NOMO-1 treated with DMSO at 0.1 percent for 48 hours (cell line): Measurements from ENCODE around the gene NLK.
A peak's percentile ranks its signal among the peaks of the same experiment; 100 is the strongest.
"Not testable (repeated sequence)": the region's sequence is repeated elsewhere in the genome, so short reads cannot be mapped to it uniquely, and the experiment has no call there.

Source experiments
- DNase-seq: peaks from one replicate; lab custom pipeline; 2025; ENCODE audit not compliant: unreplicated experiment; lab: John Stamatoyannopoulos, UW

Gene NLK

DNA sequence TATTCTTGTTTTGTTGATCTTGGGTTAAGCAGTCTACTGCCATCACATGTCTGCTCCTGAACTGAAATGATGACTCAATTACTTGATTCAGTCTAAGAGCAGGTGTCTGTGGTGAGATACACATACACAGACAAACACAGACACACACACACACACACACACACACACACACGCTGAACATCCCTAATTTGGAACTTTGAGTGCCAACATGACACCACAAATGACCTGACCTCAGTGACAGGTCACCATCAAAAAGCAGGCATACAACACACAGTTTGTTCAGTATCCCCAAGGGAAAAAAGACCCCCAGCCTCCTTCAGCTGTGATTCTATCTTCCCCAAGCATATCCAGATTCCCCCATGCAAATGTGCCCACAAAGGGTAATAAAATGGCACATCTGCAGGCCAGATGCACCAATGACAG is 146.4 kb downstream of the NLK start:
- DNase-seq: no peak

DNA sequence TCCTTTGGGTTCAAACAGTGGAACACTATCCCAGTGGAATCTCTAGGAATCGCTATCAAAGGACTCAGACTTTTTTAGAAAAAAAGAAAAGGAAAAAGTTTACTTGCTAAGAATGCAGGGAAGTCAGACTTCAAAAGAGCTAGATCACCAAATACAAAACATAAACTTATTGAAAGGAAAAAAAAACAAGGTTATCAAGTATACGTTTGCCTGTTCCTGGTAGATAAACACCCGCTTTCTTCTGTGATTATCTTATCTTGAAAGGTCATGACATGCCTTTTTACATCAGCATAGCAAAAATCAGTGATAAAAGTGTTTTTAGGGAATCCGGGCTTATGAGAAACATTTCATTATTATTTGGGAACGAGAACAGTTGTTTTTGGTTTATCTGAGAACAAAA is 147.2 kb downstream of the NLK start:
- DNase-seq: no peak

DNA sequence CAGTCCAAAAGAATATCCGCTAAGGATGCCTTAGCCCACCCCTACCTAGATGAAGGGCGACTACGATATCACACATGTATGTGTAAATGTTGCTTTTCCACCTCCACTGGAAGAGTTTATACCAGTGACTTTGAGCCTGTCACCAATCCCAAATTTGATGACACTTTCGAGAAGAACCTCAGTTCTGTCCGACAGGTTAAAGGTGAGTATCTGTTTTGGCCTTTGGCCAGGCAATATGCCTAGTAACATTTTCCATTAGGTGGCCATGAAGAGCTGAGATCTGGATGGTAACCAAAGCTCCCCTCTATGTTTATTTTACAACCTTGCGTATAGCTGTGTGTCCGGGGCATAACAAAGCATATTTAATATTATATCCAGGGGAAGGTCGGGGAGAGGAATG is 148.5 kb downstream of the NLK start:
- no peak for DNase-seq

DNA sequence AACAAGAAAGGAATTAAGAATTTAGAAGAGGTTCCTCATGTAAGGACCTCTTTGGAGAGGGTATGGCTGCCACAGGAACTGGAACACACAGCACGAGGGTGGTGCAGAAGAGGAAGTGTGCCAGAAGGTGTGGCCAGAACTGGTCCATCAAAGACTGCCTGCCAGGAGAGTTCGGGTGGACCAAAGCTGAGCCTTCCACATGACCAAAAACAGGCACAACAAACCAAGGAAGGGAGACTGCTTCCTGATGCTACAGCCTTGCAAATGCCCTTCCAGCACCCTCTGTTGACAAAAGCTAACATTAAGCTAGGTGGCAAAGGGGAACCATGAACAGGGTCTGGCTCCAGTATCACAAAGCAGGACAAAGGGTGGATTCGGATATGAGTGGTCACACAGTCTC is 150.8 kb downstream of the NLK start:
- peak; percentile 51 for DNase-seq

DNA sequence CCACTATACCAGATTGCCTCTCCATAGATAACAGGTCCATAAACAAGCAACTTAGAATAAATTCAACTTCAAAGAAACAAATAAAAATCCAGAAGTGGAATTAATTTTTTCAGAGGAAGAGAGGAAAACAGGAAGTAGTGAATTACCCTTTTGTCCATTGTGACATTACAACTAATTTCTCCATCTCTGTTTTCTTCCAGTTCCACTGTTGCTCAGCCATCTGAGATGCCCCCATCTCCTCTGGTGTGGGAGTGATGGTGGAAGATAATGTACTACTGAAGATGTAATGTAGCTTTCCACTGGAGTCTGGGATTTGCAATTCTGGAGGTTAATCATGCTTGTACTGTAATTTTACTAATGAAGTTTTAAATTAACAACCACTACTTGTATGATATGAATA is 151.9 kb downstream of the NLK start:
- no peak for DNase-seq

DNA sequence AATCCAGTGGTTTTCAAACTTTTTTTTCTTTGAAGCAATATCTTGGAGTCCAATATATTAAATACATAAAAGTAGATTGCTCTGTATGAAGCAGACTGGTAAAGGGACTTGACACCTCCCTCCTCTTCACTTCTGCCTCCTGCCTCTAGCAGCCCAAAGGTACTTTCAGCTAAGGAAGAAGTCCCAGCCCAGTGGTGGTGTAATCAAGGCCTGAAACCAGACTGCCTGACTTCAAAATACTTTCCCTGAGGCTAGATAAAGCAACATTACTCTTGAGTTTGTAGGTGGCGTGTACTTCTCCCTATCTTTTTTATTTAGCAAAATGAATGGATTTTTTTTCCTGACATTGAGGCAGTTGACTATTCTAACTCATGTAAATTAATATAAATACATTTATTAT is 154.2 kb downstream of the NLK start:
- no peak for DNase-seq

DNA sequence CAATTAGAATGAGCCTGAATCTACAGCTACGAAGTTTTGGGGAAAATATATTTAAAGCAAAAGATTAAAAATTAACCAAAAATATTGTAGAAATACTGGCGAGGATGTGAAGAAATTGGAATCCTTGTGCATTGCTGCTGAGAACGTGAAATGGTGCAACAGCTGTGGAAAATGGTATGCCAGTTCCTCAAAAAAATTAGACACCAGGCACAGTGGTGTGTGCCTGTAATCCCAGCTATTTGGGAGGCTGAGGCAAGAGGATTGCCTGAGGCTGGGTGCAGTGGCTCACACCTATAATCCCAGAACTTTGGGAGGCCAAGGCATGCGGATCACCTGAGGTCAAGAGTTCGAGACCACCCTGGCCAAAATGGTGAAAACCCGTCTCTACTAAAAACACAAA is 156.6 kb downstream of the NLK start:
- no peak for DNase-seq

DNA sequence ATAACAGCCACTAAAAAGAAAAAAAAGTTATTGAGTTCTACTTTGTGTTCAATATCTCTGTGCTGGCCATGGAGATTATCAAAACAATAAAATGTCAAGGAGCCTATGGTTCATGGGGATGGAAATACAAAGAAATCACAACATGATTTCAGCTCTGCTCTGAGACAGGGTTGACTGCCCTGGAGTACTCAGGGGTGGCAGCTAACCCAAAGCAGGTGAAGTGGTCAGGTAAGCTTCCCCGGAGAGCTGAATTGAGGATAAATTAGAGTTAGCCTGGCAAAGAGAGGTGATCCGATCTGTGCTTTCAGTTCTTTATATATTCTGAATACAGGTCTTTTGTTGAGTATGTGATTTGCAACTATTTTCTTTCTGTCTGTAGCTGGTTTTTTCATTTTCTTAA is 157.3 kb downstream of the NLK start:
- DNase-seq: no peak

DNA sequence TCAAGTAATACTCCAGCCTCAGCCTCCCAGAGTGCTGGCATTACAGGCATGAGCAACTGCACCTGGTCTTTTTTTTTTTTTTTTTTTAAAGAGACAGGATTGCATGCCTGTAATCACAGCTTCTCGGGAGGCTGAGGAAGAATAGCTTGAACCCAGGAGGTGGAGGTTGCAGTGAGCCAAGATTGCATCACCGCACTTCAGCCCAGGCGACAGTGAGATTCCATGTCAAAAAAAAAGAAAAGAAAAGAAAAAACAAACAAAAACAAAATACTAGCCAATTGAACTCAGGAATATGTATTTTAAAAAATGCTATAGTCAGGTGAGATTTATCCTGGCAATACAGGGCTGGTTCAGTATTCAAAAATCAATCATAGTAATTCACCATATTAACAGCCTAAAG is 158.8 kb downstream of the NLK start:
- no peak for DNase-seq

DNA sequence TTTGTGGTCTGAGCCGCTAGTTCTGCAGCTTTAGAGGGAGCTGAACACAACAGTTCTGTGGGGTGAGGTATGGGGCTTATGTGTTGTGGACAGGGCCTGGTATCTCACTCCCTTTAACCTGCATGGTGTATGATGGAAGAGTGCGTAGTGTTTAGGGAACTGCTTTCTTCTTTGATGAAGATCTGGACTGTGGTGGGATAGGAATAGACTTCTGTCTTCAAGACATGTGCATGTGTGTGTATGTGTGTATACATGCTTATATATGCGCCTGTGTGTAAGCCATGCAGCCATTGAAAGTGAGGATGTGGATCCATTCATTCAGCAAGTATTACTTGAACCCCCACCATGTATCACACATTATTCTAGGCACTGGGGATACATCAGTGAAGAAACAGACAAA is 161.8 kb downstream of the NLK start:
- DNase-seq: no peak

DNA sequence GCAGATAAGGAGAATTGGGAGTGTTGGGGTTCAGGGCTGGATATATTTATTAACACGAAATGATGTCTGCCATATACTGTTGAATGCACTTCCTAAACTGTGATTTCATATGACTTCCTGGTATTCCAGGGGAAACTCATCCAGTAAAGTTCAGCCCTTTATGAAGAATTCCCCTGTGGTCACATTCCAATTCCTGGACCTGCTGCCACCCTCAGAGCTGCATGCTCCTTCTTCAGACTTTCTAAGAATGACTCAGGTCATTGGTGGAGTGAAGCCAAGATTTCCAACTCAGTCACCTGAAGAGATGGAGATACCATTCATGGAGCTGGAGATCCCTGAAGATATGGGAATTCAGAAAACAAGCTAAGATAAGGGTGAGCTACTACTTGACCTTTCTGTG is 162.3 kb downstream of the NLK start:
- no peak for DNase-seq

DNA sequence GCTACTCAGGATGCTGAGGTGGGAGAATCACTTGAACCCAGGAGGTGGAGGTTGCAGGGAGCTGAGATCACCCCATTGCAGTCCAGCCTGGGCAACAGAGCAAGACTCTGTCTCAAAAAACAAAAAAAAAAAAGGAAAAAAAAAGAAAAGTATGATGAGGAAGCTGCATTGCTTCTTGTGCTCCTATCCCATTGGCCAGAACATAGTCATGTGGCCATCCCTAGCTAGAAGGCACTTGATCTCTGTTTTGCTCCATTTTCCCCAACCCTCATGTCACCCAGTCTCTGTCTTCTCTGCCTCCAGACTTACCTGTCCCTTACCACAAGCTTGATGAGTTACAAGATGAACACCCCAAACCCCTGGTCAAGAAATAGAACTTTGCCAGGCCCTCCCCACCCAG is 163.8 kb downstream of the NLK start:
- DNase-seq: no peak

DNA sequence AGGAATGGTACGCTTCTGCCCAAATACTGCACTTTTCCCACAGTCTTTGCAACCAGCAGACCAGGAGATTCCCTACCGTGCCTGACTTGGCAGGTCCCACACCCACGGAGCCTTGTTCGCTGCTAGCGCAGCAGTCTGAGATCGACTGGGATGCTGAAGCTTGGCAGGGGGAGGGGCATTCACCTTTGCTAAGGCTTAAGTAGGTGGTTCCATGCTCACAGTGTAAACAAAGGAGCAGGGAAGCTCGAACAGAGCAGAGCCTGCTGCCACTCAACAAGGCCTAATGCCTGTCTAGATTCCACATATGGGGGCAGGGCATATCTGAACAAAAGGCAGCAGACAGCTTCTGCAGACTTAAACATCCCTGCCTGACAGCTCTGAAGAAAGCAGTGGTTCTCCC is 169.3 kb downstream of the NLK start:
- DNase-seq: no peak

DNA sequence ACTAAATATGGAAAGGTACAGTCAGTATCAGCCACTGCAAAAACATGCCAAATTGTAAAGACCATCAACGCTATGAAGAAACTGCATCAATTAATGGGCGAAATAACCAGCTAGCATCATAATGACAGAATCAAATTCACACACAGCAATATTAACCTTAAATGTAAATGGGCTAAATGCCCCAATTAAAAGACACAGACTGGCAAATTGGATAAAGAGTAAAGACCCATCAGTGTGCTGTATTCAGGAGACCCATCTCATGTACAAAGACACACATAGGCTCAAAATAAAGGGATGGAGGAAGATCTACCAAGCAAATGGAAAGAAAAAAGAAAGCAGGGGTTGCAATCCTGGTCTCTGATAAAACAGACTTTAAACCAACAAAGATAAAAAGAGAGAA is 171.1 kb downstream of the NLK start:
- DNase-seq: not testable (repeated sequence)

DNA sequence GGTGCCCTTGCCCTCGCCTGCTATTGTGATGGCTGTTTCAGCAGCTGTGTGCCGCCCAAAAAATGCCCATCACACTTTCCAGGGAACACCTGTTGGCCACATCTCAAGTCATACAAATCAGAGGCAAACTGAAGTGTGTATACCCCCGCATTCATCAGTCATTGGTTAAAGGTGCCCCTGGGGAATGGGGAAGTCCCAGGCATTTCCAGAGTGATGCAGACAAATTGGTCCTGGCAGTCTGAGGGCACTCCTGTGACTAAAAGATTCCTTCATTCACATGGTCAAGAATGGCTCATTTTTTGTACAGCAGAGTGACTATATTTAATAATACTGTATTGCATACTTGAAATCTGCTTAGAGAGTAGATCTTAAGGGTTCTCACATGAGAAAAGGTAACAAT is 173.6 kb downstream of the NLK start:
- DNase-seq: no peak

DNA sequence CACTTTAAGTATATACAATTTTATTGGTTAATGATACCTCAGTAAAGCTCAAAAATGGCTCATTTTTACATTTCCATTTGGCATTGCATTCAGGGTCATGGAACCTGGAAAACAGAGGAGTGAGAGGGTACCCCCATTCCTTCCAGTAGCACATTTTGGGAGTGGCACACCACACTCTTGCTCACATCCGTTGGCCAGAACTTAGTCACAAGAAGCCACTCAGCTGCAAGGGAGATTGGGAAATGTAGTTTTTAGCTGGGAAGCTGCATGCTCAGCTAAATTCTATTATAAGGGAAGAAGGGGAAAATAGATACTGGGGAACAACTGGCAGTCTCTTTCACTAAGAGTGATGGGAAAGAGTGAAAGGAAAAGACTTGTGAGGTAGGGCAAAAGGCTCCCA is 174.1 kb downstream of the NLK start:
- DNase-seq: no peak

DNA sequence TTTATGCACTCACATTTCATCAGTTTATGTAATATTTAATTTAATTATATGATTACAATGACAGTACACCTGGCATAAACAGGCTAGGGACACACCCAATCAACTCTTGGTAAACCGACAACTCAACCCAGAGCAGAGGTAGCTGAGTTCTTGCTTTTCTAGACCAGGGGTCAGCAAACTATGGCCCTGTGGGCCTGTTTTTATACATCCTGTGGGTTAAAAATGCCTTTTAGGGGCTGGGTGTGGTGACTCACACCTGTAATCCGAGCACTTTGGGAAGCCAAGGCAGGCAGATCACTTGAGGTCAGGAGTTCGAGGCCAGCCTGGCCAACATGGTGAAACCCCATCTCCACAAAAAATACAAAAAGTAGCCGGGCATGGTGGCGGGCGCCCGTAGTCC is 177.3 kb downstream of the NLK start:
- DNase-seq: no peak

DNA sequence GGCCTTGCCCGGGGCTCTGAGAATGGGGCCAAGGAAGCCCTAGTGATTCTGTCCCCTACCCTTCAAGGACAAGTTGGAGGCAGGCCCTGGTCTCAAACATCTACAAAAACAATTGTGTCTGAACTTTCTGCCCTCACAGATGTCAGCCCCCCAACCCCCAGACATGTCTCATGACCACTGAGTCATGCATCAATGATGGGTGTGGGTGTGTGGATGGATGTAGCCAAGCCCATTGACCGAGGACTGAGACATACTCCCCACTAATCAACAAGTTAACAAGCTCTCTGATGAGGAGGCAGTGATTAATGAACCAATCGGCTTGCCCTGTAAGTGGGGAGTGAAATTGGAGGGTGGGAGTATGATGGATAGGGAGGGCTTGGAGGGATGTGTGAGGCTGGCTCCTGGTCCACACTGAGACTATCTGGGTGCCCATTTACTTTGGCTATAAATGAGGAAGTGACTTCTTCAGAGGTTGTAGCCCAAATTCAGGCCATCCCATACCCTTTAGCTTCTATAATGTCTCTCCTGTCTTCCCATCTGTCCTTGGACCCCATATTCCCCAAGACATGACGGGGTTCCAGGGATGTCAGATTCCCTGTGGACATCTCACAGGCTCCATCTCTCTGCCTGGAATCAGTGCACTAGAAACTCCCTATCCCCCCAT is 179.4 kb downstream of the NLK start:
- DNase-seq: no peak

DNA sequence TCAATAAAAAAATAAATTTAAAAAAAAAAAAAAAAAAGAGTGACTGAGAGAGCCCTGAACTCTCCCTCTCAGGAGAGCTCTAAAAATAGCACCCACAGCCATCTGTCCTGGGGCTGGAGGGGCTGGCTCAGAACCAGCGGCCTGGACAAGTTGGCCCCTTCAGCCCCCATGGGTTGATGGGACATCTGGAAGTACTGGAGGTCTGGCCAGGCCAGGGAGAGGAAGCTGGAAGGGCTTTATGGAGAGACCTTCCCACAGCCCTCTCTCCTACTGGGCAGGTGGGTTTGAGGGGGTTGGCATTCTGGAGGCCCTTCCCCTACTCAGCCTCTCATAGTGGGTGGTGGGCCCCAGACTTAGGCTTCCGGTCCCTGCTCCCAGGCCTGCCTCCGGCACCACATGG is 182.8 kb downstream of the NLK start:
- DNase-seq: no peak

DNA sequence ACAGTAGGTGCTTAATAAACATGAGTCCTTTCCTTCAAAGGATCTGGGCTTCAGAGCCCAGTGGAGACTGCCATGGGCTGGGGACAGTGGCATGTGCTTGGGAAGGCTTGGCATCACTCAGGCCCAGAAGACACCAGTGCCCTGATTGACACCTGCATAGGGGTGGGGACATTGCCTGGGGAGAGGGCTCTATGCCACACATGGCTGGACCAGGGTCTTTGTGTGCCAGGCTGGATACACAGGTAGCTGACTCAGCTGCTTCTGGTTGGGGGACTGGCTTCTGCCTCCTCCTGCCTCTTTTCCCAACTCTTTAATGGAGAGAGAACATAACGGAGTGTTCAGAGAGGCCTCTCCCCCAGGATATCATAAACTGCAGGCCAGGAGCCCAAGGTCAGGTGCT is 183.4 kb downstream of the NLK start:
- DNase-seq: no peak

DNA sequence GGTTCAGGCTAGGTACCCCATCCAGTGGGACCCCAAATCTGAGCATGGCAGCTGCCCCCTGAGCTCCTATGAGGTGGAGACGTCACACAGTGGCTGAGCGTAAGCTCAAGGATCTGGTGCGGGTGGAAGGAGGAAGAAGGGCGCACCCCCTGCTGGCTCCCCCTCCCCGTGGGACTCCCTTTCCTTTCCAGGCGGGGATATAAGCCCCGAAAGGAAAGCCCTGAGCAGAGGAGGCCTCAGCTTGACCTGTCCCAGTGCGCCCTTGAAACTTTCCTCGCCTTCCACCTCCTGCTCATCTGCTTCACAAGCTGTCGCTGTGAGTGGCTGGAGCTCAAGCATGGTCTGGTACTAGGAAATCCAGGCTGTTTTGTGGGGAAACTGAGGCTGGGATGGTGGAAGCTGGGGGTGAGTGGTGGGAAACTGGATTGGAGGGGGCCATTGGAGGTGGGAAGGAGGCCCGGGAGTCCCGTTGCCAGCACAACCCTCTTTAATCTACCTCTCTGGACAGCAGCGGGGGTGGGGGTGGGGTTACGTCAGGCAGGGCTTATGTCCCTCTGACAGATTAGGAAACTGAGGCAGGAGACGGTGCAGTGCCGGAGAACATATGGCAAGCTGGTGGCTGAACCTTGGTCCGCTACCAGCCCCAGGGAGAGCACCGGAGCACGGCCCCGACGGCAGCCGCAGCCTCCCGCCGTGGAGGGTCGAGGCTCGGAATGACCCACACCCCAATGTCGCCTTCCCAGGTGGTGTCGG is 184.3 kb downstream of the NLK start:
- no peak for DNase-seq

DNA sequence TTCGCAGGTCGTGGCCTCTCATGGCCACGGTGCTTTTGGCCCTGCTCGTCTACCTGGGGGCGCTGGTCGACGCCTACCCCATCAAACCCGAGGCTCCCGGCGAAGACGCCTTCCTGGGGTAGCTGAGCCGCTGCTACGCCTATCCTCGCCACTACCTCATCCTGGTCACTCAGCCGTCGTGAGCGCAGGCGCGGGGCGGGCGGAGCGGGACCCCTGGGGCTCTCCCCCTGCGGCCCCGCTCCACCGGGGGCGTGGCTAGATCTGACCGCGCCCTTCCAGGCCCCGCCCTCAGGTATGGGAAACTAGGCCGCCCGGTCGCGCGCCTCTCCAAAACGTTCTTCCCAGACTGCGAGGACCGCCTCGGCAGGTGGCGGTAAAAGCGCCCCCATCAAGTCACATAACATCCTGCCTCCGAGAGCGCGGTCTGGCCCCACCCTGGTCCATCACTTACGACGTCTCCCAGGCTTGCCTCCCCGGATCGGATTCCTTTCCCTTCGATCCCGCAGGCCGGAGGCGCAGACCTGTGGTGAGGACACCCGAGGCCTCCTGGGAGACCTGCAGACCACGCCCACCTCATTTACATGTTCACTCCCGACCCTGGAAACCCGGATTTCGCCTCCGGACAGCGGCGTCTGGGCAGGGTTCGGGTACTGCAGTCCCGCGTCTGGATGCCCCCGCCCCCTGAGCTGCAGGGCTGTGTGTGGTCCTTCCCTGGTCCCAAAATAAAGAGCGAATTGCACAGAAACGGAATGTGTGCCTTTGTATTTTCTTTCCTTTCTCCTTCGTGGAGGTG is 185.0 kb downstream of the NLK start:
- peak; percentile 64 for DNase-seq
